ENCODE measurements around the gene PGC.
A peak's percentile ranks its signal among the peaks of the same experiment; 100 is the strongest.

Gene PGC

GRCh38 chr6:41711323-41712038 is 35.7 kb downstream of the PGC start:
- no peak for DNase-seq

- DNase-seq = no peak
Measured at GRCh38 chr6:41709375-41709774, 37.8 kb downstream of the PGC start.

DNA sequence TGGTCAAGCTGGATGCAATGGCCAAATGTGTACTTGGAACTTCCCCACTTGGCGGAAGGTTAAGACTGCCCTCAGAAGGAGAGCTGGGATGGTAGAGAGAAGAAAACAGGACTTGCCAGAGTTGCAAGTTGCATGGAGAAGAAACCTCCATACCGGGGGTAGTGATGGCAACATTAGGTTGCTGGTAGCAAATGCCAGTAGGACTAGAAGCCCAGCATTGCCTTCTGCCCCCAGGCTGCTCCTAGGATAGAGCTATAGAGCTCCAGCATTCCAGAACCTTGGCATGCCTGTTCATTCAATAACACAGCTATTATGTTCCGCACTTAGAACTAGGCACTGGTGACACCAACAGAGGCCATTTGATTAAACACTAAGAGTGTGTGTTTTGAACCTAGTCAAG is 38.3 kb downstream of the PGC start:
- DNase-seq = no peak

- DNase-seq = peak; percentile 40 to 43
Measured at GRCh38 chr6:41707565-41708200, 39.5 kb downstream of the PGC start.

GRCh38 chr6:41706876-41707564 is 40.2 kb downstream of the PGC start:
- DNase-seq = peak; percentile 49 to 53

- peak; percentile 71 to 89 for DNase-seq
Measured at GRCh38 chr6:41705996-41706835, 41.0 kb downstream of the PGC start.

- DNase-seq = no peak
Measured at GRCh38 chr6:41705311-41705995, 41.7 kb downstream of the PGC start.

DNA sequence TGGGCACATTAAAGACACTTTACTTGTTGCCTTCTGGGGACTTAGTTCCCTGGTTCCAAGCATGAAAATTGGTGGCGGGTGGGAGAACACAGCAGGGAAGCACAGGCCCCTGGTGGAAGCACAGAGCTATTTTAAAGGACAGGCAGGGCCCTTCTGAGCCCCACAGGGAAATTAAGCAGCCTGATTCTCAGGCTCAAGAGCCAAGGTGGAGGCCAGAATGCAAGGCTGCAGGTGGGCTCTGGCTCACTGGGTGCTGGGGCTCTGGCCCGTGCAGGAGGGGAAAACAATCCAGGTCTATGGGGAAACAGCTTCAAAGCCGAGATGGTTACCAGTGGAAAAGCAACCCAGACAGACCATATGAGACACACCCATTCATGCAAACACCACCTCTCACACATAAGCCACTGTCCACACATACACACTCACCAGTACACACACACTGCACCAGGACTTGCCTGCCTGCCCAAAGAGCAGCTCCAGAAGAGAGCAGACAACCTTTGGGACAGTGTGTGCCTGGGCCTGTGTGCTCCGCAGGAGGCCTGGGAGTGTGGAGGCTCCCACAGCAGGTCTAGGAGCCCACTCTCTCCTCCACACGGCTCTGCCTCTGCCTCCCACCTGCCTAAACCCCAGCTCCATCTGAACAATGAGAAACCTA is 42.4 kb downstream of the PGC start:
- no peak for DNase-seq

DNA sequence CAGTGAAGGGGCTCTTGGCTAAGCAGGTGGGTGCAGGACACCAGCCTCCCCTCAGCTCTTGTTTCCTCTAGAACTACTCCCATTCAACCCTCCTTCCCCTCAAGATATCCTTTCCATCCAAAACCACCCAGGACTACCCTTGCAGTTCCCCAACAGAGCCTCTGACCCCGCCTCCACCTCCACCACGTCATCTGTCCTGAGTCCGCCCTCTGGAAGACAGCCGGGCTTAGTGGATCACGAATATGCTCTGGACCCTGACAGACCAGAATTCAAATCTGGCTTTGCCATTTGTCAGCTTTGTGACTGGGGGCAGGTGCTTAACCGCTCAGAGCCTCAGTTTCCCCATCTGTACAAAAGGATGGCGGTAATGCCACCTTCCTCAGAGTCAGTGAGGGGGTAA is 43.2 kb downstream of the PGC start:
- DNase-seq = peak in 1 of 2 donors; percentile 45

DNA sequence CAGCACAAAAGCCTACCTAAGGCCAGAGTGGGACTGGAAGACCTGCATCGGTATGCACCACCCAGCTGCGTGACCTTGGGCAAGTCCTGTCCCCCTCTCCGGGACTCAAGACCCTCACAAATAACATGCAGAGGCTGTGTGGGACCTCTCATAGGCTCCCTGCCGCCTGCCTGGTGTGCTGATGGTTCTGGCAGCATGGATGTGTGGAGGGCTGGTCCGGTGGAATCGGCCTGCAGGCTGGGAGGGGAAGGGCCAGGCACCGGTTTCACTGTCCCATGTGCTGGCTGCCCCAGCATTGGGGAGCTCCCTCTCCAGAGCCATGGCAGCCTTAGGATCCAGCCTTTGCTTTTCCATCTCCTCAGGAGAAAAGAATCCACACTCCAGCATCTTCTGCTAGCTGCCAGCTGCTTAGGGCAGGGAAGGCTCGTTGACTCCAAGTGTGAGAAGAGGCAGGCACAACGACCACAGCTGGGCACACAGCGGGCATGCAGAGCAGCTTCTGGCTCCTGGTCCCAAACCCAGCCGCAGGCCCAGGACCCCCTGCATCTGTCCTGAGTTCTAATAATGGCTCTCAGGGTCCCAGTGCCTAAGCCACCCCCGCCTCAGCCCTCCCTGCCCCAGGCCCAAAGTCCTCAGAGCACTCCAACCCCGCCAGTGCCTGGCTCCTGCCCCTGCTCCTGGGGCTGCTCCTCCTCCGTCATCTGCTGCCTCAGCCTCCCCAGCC is 44.3 kb downstream of the PGC start:
- no peak for DNase-seq

- DNase-seq = no peak
Measured at GRCh38 chr6:41702089-41702745, 45.0 kb downstream of the PGC start.

DNA sequence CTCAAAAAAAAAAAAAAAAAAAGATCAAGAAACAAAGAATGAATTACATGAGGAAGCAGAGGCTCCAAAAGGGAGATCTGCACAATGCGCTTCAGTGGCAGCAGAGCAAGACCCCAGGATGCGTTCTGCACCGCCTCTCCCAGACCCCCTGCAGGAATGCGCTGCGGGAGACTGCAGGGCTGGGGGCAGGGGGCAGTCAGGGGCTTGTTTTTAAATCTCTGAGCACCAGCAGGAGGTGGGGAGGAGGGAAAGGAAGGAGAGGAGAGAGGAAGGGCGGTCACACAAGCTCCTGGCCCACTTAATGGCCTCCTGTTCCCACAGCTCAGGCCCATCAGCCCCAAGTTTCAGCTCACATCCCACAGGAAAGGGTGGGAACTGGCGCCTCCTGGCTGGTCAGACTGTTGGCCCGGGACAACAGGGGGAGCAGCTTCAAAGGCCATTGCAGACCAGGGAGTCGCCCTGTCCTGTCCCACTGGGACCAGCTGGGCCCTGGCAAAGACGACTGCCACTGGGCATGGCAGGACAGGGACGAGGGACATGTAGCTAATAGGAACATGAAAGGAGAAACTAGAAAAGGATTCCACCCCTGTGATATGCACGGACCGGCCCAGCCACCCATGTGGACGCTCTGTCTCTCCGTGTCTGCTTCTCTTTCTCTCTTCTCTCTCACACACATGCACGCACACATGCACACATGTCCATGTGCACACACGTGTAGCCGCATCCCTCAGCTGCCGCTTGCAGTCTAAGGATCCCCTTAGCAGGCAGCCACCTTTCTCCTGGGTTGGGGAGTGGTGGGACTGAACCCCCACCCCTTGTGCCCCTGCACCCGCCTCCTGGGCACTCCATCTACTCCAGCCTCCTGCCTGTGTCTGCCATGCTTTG is 46.5 kb downstream of the PGC start:
- peak in 1 of 2 donors; percentile 51 for DNase-seq

- DNase-seq = no peak
Measured at GRCh38 chr6:41699063-41699462, 48.1 kb downstream of the PGC start.

DNA sequence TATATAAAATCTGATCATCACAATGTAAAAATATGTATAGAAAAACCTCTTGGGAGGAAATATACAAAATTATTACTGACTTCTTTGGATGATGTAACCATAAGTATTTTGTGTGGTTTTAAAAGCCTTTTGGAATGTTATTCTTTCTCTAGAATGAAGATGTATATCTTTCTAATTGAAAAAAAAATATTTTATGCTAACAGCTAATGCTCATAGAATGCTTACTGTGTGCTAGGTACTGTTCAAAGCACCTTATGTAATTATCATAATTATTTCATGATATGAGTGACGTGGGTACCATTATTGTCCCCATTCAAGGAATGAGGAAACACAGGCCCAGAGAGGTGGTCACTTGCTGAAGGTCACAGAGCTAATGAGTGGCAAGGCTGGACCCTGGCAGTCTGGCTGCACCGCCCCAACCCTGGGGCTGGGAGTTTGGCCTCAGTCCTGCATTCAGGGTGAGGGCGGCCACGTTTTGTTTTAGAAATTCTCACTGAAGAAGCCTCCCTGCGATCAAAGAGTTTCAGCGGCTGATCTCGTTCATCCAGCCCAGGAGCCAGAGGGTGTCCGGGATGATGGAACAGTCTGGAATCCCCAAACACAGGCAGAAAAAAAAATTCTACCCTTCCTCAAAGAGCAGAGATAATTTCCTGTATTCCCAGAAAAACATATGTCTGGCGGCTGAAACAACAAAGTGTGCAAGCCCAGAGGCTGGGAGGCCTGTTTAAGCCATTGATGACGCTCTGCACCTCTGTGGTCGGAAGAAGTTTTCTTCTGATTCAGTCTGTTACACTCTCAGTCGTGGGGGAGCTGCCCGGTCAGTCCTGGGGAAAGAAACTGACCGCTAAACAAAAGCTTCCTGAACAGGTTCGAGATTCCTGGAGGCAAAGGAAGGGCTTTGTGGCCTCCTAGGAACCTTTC is 49.1 kb downstream of the PGC start:
- DNase-seq = no peak

DNA sequence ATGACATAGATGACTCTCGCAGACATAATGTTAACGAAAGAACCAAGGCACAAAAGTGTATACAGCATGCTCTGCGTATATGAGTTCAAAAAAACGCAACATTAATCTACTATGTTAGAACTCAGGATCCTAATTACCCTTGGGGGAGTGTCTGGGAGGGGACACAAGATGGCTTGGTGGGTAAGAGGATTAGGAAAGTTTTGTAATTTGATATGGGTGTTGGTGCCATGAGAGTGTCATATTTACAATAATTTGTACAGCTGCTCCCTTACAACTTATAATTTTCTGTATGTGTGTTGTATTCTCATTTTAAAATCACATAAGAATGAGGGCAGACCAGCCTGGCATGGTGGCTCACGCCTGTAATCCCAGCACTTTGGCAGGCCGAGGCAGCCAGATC is 50.4 kb downstream of the PGC start:
- DNase-seq = no peak

GRCh38 chr6:41695825-41696224 is 51.4 kb downstream of the PGC start:
- DNase-seq = peak in 1 of 2 donors; percentile 28

DNA sequence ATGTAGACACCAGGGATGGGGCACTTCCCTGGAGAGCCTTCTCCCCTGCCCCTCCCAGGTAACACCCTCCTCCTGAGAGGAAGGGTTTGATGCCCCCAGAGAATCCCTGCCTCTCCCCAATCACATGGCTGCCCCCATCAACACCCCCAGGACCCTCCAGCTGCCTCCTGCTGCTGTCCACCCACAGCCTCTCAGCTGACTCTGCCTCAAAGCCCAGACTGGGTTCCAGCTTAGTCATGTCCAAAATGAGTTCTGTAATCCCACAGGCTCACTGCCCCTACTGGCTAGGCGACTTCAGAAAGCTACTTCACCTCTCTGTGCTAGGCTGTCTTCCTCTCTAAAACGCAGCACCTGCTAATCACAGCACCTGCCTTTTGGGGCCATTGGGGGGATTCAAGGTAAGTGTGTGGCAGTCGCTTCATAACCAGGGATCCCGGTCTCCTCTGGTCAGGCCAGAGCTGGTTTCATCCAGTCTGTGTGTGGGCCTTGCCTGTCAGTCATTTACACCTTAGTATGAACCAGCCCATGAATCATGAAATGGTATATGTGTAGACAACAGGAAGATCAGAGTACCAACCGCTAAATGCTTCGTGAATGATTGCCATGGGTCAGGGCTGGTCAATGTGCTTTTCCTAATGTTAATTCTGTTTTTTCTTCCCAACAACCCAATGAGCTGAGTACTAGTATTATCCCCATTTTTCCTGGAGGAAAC is 52.2 kb downstream of the PGC start:
- DNase-seq = no peak
